Activated CD8-positive, alpha-beta memory T cell treated with anti-CD3 and anti-CD28 coated beads, Interleukin-2, amount 50 U/mL, for 48 hours (primary cell): ENCODE measurements around the gene DHDDS.

Experiments used
- DNase-seq: peaks from one replicate; pipeline ENCODE4 v3.0.0-alpha.2; 2020

Gene DHDDS

GRCh38 chr1:26419494-26419893 lies 12.6 kb upstream of the DHDDS start:
- no peak for DNase-seq

DNA sequence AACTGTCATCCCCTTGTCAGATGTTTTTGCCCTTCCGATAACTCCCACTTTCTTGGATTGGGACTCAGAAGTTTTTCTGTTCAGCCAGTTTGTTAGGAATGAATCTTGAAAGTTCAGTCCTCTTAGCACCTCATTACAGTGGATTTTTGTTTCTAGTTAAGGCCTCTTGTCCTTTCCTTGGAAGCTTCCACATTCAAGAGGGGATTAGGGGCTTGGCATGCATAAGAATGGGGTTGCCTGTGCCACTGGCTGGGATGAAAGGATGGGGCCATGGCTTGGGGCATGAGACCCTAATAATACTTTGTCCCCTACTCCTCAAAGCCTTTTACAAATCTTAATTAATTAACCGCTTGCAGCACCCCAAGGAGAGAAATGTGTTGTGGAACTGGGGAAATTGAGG lies 2.4 kb upstream of the DHDDS start:
- no peak for DNase-seq

DNA sequence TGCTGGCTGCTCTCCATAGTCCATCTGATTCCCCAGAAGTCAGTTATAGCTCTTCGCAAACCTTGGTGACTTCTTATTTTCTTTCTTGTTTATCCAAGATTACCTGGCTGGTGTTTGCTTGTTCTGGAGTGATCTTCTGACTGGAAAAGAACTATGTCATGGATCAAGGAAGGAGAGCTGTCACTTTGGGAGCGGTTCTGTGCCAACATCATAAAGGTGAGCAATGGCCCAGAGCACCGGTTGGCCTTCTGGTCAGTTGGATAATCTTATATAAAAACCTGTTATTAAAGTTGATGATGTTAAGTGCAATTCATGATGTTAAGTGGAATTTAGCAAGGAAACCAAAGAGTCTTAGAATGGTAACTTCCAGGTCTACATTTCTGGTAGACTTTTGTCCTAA lies 672 bp downstream of the DHDDS start:
- DNase-seq, result no peak

DNA sequence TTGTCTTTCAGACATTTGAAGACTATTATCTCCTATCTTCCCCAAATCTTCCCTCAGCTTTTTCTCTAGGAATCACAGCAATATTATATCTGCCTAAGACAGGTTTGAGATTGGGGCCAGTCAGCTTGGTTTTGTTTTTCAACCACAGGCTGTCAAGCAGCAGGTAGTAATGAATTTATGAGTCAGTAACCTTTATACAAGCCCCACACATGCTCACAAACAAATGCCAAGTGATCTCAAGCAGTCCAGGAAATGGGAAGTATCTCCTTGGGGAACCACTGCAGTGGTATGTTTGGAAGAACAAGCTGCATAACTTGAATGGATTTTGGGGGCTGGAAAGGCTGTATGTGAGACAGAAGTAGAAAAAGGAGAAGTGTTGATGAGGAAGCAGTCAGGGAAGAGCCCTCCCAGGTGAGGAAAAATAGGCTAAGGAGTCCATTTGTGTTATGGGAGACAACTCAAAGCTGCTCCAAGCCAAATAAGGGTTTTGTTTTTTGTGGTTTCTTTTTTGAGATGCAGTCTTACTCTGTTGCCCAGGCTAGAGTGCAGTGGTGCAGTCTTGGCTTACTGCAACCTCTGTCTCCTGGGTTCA lies 2.1 kb downstream of the DHDDS start:
- no peak for DNase-seq

- no peak for DNase-seq
Observed at GRCh38 chr1:26438041-26438440, 5.9 kb downstream of the DHDDS start.

DNA sequence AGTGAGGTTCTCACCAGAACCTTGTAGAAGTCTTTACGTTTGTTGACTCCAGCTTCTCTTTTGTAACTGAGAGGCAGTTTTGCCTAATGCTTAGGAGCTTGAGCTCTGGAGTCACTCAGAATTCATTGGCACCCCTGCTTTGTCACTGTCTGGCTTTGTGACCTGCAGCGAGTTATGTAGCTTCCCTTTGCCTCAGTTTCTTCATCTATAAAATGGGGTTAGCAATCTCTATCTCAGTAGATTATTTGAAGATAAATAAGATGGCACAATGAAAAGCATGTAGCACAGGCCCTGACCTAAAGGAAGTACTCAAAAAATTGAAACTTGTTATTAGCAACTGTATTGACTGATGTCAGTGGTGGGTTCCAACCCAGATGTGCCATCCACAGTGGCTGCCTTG lies 8.1 kb downstream of the DHDDS start:
- no peak for DNase-seq

GRCh38 chr1:26449868-26450267 lies 17.7 kb downstream of the DHDDS start:
- DNase-seq, result no peak

DNA sequence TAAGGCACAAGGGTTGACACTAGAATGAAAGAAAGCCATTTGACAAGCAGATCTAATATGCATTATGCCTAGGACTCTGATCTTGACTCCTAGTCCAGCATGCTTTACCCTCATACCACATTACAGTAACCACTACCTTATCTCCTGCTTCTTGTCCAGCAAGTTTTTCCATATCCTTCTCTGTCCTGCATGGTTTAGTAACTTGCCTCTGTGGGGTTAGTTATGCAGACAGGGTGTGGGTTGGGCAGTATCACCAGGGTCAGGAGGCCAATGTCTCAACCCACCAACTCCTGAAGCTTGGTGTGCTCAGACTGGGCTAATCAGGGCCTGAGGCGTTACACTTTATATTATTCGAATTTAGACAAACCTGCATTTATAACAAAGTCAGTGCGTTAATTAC lies 18.8 kb downstream of the DHDDS start:
- no peak for DNase-seq

- no peak for DNase-seq
Observed at GRCh38 chr1:26452459-26453183, 20.5 kb downstream of the DHDDS start.

DNA sequence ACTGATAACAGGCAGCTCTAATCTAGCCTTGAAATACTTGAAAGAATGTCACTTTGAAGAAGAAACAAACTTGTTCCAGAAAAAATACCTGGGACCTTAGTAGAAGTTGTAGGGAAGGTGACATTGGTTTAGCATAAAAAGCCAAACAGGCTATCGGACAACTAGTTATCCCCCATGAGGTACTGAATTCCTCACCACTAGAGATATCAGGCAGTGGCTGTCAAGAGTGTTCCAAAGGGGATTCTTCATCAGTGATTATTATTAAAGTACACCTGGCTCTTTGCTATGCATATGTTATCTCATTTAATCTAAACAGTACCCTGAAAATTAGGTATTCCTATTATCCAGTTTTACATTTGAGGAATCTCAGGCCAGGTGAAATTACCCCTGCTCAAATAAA lies 27.0 kb downstream of the DHDDS start:
- DNase-seq, result no peak

DNA sequence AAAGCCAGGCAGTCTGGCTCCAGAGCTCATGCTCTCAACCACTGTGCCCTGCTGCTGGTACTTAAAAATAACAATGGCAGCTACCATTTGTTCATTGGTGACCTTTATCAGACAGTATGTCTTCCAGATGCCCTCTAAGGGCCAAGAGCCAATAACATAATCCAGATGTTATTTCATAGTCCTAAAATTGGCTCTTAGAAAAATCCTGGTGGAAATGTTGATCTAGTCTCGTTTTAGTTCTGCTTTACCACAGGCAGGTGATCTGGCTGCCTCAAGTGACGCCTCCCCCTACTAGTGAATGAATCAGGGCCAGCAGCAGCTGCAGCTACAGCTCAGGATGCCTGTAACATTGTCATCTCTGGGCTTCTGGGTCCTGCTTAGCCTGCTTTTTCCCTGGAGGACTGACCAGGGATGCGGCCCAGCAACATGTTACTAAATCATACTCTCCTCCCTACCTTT lies 27.5 kb downstream of the DHDDS start:
- DNase-seq, result no peak

GRCh38 chr1:26468911-26469310 lies 36.8 kb downstream of the DHDDS start:
- DNase-seq, result no peak

GRCh38 chr1:26469558-26469957 lies 37.4 kb downstream of the DHDDS start:
- no peak for DNase-seq

GRCh38 chr1:26470878-26471497 lies 38.9 kb downstream of the DHDDS start:
- DNase-seq, result no peak

DNA sequence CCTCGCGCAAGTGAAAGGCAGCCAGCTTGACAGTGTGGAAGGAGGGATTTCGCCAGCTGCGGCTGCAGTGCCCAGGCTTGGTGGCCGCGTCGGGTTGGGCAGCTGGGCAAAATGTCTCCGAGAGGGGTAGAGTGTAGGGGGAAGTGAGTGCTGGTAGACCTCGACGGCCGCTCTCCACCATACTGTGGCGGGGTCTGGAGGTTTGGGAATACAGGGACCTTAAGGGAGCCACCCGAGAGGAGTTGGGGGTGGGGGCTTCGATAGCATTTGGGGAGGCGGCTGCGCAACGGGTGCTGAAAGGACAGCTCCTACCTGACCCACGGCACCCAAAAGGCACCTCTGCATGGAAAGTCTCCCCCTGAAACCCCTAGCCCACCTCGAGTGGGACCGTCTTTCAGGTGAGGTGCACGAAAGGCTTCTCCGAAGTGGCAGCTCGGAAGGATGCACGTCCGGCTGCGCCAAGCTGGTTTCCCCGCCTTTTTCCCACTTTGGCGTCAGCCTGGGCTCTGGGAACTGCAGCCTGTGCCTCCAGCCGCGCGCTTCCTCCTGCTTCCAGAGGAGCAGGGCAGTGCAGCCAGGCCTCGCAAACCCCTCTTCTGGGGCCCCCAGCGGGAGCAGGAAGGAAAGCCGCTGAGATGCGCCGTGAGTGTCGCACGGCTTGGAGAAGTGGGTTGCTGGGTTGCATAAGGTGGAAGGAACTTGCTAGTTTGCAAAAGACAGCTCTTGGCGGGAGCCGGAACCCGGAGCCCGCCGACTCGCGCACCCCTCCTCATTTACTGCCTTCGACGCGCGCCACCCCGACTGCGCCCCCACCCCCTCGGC lies 39.6 kb downstream of the DHDDS start:
- DNase-seq, result peak; percentile 72

- DNase-seq, result peak; percentile 93
Observed at GRCh38 chr1:26472320-26472900, 40.3 kb downstream of the DHDDS start, which contains the start of gene HMGN2. HMGN2 (plus strand) TSS chr1:26472440; CDS start chr1:26472613, 173 bp downstream.

- peak; percentile 99 for DNase-seq
Observed at GRCh38 chr1:26472901-26473845, 41.1 kb downstream of the DHDDS start.

GRCh38 chr1:26474818-26475217 lies 42.7 kb downstream of the DHDDS start:
- no peak for DNase-seq

- no peak for DNase-seq
Observed at GRCh38 chr1:26475989-26476388, 43.9 kb downstream of the DHDDS start.

DNA sequence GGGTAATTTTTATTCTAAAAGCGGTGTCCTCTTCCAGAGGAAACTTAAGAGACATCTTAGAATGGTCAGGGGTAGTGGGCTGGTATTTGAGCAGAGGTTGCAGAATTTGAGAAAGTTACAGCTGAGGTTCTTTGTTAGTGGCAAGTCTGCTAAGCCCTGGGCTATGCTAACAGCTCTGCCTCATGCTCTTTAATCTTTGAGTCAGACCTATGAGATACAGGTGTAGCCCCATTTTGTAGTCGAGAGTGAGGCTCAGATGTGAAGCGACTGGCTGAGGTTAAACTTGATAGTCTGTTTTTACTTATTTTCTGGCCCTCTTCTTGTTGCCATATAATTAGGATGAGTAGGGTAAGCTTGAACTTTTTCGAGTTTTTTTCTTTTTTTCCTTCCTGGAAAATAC lies 44.8 kb downstream of the DHDDS start:
- DNase-seq, result no peak

DNA sequence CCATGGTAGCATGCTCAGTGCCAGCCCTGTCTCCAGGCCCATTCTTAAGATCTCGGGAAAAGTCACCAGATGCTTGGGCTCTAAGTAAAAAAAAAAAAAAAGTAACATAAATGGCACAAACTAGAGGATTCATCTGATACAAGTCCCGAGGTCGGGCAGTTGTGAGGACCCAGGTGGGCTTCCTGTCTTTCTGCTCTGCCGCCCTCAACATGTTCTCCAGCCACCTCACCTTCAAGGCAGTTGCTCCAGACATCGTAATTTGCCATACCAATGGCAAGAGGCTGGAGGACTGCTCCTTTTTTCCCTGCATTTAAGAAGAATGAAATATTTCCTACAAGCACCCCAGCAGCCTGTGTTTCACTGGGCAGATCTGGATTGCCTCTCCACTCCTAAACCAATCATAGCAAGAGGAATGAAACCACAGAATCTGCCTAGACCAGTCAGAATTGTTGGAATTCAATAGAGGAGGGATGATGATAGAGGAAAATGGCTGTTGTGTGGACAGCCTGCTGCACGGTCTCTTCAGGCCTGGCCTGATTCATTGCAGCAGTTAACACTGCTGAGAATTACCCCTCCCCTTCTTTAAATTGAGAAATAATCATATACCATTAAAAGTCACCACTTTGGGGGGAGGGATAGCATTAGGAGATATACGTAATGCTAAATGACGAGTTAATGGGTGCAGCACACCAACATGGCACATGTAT lies 45.5 kb downstream of the DHDDS start:
- no peak for DNase-seq
